HepG2 (cell line): Measurements from ENCODE around the gene EPB41L1. TPM values are rescaled to one million over a fixed set of nuclear protein-coding genes. Genes with fewer than 3 reads are reported as not detected.

ENCODE experiments used
- FOSL2 ChIP-seq: sonication (generic); formaldehyde crosslinking; IDR thresholded peaks from 2 replicates; pipeline ENCODE4 v1.4.0; 2020; ENCODE audit warnings: missing genetic modification reagents
- GPBP1L1 ChIP-seq: sonication (generic); formaldehyde crosslinking; IDR thresholded peaks from 2 replicates; pipeline ENCODE4 v1.5.0; 2020; ENCODE audit warnings: mild to moderate bottlenecking, missing genetic modification reagents
- NFAT5 ChIP-seq: sonication (generic); formaldehyde crosslinking; IDR thresholded peaks from 2 replicates; pipeline ENCODE4 v1.4.0; 2020; ENCODE audit warnings: missing genetic modification reagents
- POLR2G ChIP-seq: fragments of 200-400 bp; formaldehyde crosslinking; IDR thresholded peaks from 2 replicates; pipeline ENCODE4 v1.6.1; 2018; ENCODE audit warnings: mild to moderate bottlenecking, low read depth, low read length, moderate library complexity
- SP2 ChIP-seq: sonication (generic); formaldehyde crosslinking; IDR thresholded peaks from 2 replicates; pipeline ENCODE4 v1.5.1; 2020; ENCODE audit warnings: mild to moderate bottlenecking, missing genetic modification reagents
- TEF ChIP-seq: sonication (generic); formaldehyde crosslinking; IDR thresholded peaks from 2 replicates; pipeline ENCODE4 v1.5.0; 2020; ENCODE audit warnings: missing genetic modification reagents
- ZBTB34 ChIP-seq: sonication (generic); formaldehyde crosslinking; IDR thresholded peaks from 2 replicates; pipeline ENCODE4 v1.8.0; 2022; ENCODE audit warnings: mild to moderate bottlenecking, missing genetic modification reagents
- ZNF335 ChIP-seq: sonication (generic); formaldehyde crosslinking; IDR thresholded peaks from 2 replicates; pipeline ENCODE4 v1.4.0; 2020; ENCODE audit warnings: missing genetic modification reagents
- ZNF484 ChIP-seq: sonication (generic); formaldehyde crosslinking; IDR thresholded peaks from 2 replicates; pipeline ENCODE4 v1.5.1; 2020; ENCODE audit warnings: mild to moderate bottlenecking, low read depth, missing genetic modification reagents, borderline replicate concordance
- ZNF646 ChIP-seq: sonication (generic); formaldehyde crosslinking; IDR thresholded peaks from 2 replicates; pipeline ENCODE4 v1.9.0; 2021; ENCODE audit warnings: mild to moderate bottlenecking, missing genetic modification reagents
- ZNF891 ChIP-seq: sonication (generic); formaldehyde crosslinking; IDR thresholded peaks from 2 replicates; pipeline ENCODE4 v1.5.0; 2020; ENCODE audit warnings: mild to moderate bottlenecking, missing genetic modification reagents
- ZSCAN21 ChIP-seq: sonication (generic); formaldehyde crosslinking; IDR thresholded peaks from 2 replicates; pipeline ENCODE4 v1.8.0; 2022; ENCODE audit warnings: mild to moderate bottlenecking, missing genetic modification reagents, moderate library complexity, borderline replicate concordance
- ZSCAN25 ChIP-seq: sonication (generic); formaldehyde crosslinking; IDR thresholded peaks from 2 replicates; pipeline ENCODE4 v1.8.0; 2022; ENCODE audit warnings: mild to moderate bottlenecking, missing genetic modification reagents
- polyA plus RNA-seq, 8 experiments: library from polyadenylated mRNA; depleted of rRNA in 3 of 8; stranded (reverse) in 7 of 8; unstranded in 1 of 8; fragments of >200 nt; fragmentation: Illumina TruSeq in 4 of 8; extraction: Trizol in 4 of 8; gene quantifications; 2 replicates each; pipeline versions ENCODE4 v1.2.1 to v1.2.3, GENCODE V29; 2011 to 2016; ENCODE audit warnings: low read depth in 4 of 8, missing spikeins in 1 of 8, mixed read lengths in 1 of 8; ENCODE audit not compliant: insufficient read depth in 1 of 8
- total RNA-seq, 5 experiments: library from RNA; depleted of rRNA; stranded (reverse); fragments of >200 nt; fragmentation: Illumina TruSeq; extraction: Trizol; gene quantifications; 2 replicates each; pipeline ENCODE4 v1.2.3, GENCODE V29; 2016; ENCODE audit warnings: low read depth in 1 of 5

The EPB41L1 gene
- total and polyA plus RNA-seq, 2 of the 13 experiments (the other 11 are each of a cell fraction or from before 2014, with no cell fraction given): 16.7 to 39.0 TPM

- TF ChIP-seq NFAT5 (no peak), GPBP1L1 (CRISPR knock-in tag) (no peak), ZSCAN21 (CRISPR knock-in tag) (0 out of 2 replicates have a peak, but pooled peaks have one; percentile 62), ZNF646 (CRISPR knock-in tag) (no peak), ZNF484 (CRISPR knock-in tag) (no peak), ZNF891 (CRISPR knock-in tag) (peak; percentile 82; the same call in 1 of the 2 replicates), ZSCAN25 (CRISPR knock-in tag) (no peak), TEF (no peak), SP2 (CRISPR knock-in tag) (no peak), POLR2G (0 out of 2 replicates have a peak, but pooled peaks have one; percentile 22), FOSL2 (CRISPR knock-in tag) (peak; percentile 81), ZBTB34 (CRISPR knock-in tag) (no peak), ZNF335 (CRISPR knock-in tag) (peak; percentile 52; the same call in 1 of the 2 replicates)
Measured at GRCh38 chr20:36150847-36151539, 3.5 kb upstream of the EPB41L1 start (continued).
